Measurements from ENCODE around the gene HMG20B. TPM values are rescaled to one million over a fixed set of nuclear protein-coding genes. Genes with fewer than 3 reads are reported as not detected.

The HMG20B gene
- total RNA-seq, 1 donor from 2014 or later: 92.8 TPM

- no peaks in the 10 kb centered on the region for H3K36me3 ChIP-seq
- H3K9me3 ChIP-seq: no peaks in the 10 kb centered on the region
- H3K4me3 ChIP-seq: no peak overlapping the region
- intact Hi-C loops (cut with DNase I): no loop called here
- TF ChIP-seq CTCF (IDR thresholded peaks at IDR 0.05): no peak
- TF ChIP-seq POLR2AphosphoS5 (IDR thresholded peaks at IDR 0.05; ENCODE audit: insufficient read depth in 1 of 2, low read depth in 1 of 2): no peak
- no peak for TF ChIP-seq POLR2A (IDR thresholded peaks at IDR 0.05)
- no peak overlapping the region for H3K27ac ChIP-seq
- H3K4me1 ChIP-seq: peaks cover 15% of the 10 kb centered on the region
- DNase-seq (ENCODE audit: extremely low spot score in 2 of 2): no peak
- no peaks in the 10 kb centered on the region for H3K27me3 ChIP-seq
Measured at GRCh38 chr19:3599776-3600187, 27.0 kb downstream of the HMG20B start.

DNA sequence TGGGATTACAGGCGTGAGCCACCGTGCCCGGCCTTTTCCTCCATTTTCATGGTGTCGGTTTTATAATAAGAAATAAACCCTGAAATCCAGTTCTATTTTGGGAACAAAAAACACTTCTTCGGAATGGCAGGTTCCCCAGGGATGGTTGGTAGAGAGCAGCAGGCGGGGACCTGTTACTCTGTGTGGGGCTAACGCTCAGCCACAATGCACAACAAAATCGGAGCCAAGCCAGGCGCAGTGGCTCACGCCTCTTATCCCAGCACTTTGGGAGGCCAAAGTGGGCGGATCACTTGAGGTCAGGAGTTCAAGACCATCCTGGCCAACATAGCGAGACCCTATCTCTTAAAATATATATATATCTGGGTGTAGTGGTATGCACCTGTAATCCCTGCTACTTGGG lies 28.3 kb downstream of the HMG20B start:
- intact Hi-C loops (cut with DNase I): no loop called here
- H3K4me1 ChIP-seq: peaks cover 25% of the 10 kb centered on the region
- no peak overlapping the region for H3K4me3 ChIP-seq
- no peaks in the 10 kb centered on the region for H3K27me3 ChIP-seq
- TF ChIP-seq POLR2A (IDR thresholded peaks at IDR 0.05) (no peak), CTCF (IDR thresholded peaks at IDR 0.05) (no peak), POLR2AphosphoS5 (IDR thresholded peaks at IDR 0.05; ENCODE audit: insufficient read depth in 1 of 2, low read depth in 1 of 2) (no peak)
- no peak for DNase-seq (ENCODE audit: extremely low spot score in 2 of 2)
- H3K36me3 ChIP-seq: no peaks in the 10 kb centered on the region
- no peaks in the 10 kb centered on the region for H3K9me3 ChIP-seq
- no peak overlapping the region for H3K27ac ChIP-seq

DNA sequence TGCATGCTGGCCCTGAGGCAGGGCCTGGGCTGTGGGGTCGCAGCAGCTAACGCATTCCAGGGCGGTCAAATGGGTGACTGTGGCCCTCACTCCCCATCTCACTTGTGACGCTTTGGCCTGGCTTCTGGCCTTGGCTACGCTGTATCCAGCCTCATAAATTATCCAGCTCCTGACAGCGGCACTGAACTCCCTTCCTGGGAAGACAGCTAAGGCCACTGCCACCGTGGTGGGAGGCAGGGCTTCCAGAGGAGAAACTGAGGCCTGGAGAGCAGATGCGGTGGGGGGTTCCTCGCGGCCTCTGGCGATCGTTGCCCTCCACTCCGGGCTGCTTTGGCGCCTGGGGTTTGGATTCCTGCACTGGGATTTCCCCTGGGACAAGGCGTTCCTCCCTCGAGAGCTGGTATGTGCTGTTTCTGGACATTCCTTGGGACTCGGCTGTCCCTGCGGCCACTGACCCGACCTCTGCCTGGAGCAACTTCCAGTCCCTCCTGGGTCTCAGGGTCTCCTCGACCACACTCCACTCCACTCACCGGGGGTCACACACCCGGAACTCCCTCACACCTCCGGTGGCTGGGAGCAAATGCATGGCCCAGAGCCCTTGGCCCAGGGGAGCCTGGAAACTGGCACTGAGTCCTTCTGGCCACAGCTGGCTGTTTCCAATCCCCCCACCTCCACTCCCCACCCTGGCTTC lies 30.5 kb downstream of the HMG20B start:
- intact Hi-C loops (cut with DNase I): no loop called here
- Histone ChIP-seq H3K36me3 (no peaks in the 10 kb centered on the region), H3K4me1 (peaks cover 45% of the 10 kb centered on the region), H3K9me3 (no peaks in the 10 kb centered on the region), H3K4me3 (no peak overlapping the region), H3K27me3 (no peaks in the 10 kb centered on the region), H3K27ac (peak overlapping the region; percentile 45)
- no peak for DNase-seq (ENCODE audit: extremely low spot score in 2 of 2)
- TF ChIP-seq CTCF (IDR thresholded peaks at IDR 0.05) (no peak), POLR2AphosphoS5 (IDR thresholded peaks at IDR 0.05; ENCODE audit: insufficient read depth in 1 of 2, low read depth in 1 of 2) (peak in 1 of 2 donors; percentile 61), POLR2A (IDR thresholded peaks at IDR 0.05) (no peak)

DNA sequence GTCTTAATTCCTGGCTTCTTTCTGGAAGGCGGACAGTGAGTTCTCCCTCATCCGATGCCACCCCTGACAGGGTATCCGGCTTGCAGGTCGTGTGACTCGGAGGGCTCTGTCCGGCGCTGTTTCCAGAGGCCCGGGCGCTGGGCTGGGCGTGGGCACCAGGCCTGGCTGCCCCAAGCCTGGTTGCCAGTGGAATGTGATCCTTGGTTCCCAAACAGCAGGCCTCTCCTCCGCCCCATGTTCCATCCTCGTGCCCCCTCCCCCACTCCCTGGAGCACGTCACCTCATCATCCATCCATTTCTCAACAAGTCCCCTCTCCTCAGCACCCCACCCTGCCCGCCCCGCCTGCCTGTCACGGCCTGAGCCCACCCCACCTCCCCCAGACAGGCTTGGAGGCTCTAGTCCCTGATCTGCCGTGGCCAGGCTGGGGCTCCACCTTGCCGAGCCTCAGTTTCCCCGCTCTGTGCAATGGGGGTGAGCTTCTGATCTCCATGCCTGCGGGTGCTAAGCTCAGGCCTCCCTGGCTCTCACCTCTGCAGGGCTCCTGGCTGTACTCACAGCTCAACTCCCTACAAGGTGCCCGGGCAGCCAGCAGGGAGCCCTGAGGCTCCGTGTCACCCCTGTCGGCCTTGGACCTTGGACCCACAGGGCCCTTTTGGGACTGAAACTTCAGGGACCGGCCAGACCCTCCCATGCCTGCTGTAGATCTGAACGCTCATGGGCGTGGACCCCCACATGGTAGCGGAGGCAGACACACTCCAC lies 31.7 kb downstream of the HMG20B start:
- TF ChIP-seq POLR2A (IDR thresholded peaks at IDR 0.05) (no peak), CTCF (IDR thresholded peaks at IDR 0.05) (no peak), POLR2AphosphoS5 (IDR thresholded peaks at IDR 0.05; ENCODE audit: insufficient read depth in 1 of 2, low read depth in 1 of 2) (no peak)
- Histone ChIP-seq H3K4me1 (peaks cover 55% of the 10 kb centered on the region), H3K4me3 (peak overlapping the region in 1 of 2 donors; percentile 6)

GRCh38 chr19:3604987-3605343 lies 32.2 kb downstream of the HMG20B start:
- H3K36me3 ChIP-seq: no peaks in the 10 kb centered on the region
- intact Hi-C loops (cut with DNase I): no loop called here
- H3K27me3 ChIP-seq: no peaks in the 10 kb centered on the region
- peaks cover 55% of the 10 kb centered on the region for H3K4me1 ChIP-seq
- peak overlapping the region in 1 of 2 donors; percentile 6 for H3K4me3 ChIP-seq
- H3K9me3 ChIP-seq: no peaks in the 10 kb centered on the region
- H3K27ac ChIP-seq: peak overlapping the region; percentile 45
- no peak for DNase-seq (ENCODE audit: extremely low spot score in 2 of 2)
- TF ChIP-seq CTCF (IDR thresholded peaks at IDR 0.05) (no peak), POLR2A (IDR thresholded peaks at IDR 0.05) (no peak)

More for the DNA sequence above, 31.7 kb downstream of the HMG20B start:
- Histone ChIP-seq H3K9me3 (no peaks in the 10 kb centered on the region), H3K27me3 (no peaks in the 10 kb centered on the region), H3K27ac (peak overlapping the region; percentile 45), H3K36me3 (no peaks in the 10 kb centered on the region)
- intact Hi-C loops (cut with DNase I): no loop called here
- DNase-seq (ENCODE audit: extremely low spot score in 2 of 2): no peak

Data from vagina (tissue), 2 donors.